ENCODE results near the gene ATN1. TPM values are rescaled to one million over a fixed set of nuclear protein-coding genes. Genes with fewer than 3 reads are reported as not detected.

The ATN1 gene
- polyA plus RNA-seq, 3 donors: 0.40 to 10.6 TPM; not detected in 1

DNA sequence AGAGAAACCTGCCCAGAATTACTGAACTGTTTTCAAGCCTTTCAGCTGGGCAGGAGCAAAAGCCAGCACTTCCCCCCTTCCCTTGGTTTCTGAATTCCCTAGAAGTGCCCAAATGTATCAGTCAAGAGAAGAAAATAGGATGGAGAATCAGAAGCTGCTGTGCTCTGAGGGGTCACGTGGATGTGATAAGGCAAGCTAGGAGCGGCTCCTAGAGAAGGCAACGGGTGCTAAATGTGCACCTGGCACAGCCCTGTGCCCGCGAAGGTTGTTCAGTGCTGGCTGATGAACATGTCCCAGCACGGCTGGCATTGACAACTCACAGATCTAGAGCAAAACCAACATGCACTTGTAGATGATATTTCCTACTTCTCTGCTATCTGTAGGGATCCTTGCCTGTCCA lies 51.3 kb downstream of the ATN1 start:
- no peak for DNase-seq
- no peaks in the 10 kb centered on the region for H3K4me1 ChIP-seq (ENCODE audit: control insufficient read depth in 1 of 2, insufficient read depth in 2 of 2, low read length in 2 of 2)
- H3K27me3 ChIP-seq (ENCODE audit: control insufficient read depth in 2 of 2, insufficient read depth in 2 of 2, low read length in 2 of 2): no peaks in the 10 kb centered on the region
- H3K4me1 Mint-ChIP-seq: peaks cover 1% of the 10 kb centered on the region
- 93% methylated on average over 6 of the region's 6 CpGs for WGBS (ENCODE audit: insufficient coverage)
- H3K4me3 ChIP-seq (replicated peaks in 1 of 3; ENCODE audit: low read depth in 2 of 3, low read length in 3 of 3): no peak overlapping the region
- no peak overlapping the region for H3K4me3 Mint-ChIP-seq
- no peak overlapping the region for H3K9ac ChIP-seq (ENCODE audit: insufficient read depth, low read length, poor library complexity, severe bottlenecking)
- H3K36me3 Mint-ChIP-seq: peaks cover 89 to 96% of the 10 kb centered on the region in 2 donors
- peaks cover 96 to 99% of the 10 kb centered on the region in 2 donors for H3K36me3 ChIP-seq (replicated peaks in 1 of 2; ENCODE audit: control insufficient read depth in 1 of 2, insufficient read depth in 2 of 2, low read length in 2 of 2)
- peaks cover 2% of the 10 kb centered on the region for H3K79me2 ChIP-seq (ENCODE audit: insufficient read depth, low read length)
- H3K9me3 ChIP-seq (replicated peaks in 1 of 2; ENCODE audit: control insufficient read depth in 1 of 2, insufficient read depth in 1 of 2, low read length in 2 of 2): no peaks in the 10 kb centered on the region
- no peaks in the 10 kb centered on the region for H3K9me3 Mint-ChIP-seq
- TF ChIP-seq, protein P1, sequence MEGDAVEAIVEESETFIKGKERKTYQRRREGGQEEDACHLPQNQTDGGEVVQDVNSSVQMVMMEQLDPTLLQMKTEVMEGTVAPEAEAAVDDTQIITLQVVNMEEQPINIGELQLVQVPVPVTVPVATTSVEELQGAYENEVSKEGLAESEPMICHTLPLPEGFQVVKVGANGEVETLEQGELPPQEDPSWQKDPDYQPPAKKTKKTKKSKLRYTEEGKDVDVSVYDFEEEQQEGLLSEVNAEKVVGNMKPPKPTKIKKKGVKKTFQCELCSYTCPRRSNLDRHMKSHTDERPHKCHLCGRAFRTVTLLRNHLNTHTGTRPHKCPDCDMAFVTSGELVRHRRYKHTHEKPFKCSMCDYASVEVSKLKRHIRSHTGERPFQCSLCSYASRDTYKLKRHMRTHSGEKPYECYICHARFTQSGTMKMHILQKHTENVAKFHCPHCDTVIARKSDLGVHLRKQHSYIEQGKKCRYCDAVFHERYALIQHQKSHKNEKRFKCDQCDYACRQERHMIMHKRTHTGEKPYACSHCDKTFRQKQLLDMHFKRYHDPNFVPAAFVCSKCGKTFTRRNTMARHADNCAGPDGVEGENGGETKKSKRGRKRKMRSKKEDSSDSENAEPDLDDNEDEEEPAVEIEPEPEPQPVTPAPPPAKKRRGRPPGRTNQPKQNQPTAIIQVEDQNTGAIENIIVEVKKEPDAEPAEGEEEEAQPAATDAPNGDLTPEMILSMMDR (IDR thresholded peaks at IDR 0.05): no peak
- peak overlapping the region in 1 of 2 donors; percentile 28 for H3K27ac ChIP-seq (ENCODE audit: low read depth in 1 of 2, low read length in 2 of 2)
- intact Hi-C loops (cut with micrococcal nuclease): no loop called here
- H3K27me3 Mint-ChIP-seq (ENCODE audit: low read depth in 3 of 3): no peaks in the 10 kb centered on the region
- no peak overlapping the region for H2AFZ ChIP-seq (ENCODE audit: insufficient read depth, low read depth, low read length, poor library complexity, severe bottlenecking)
- H3K4me2 ChIP-seq (replicated peaks; ENCODE audit: extremely low read depth, low read length, poor library complexity, severe bottlenecking): no peak overlapping the region
- peak overlapping the region in 1 of 7 donors; percentile 63 for H3K27ac Mint-ChIP-seq
- H4K20me1 ChIP-seq (ENCODE audit: insufficient read depth, low read length): no peaks in the 10 kb centered on the region

DNA sequence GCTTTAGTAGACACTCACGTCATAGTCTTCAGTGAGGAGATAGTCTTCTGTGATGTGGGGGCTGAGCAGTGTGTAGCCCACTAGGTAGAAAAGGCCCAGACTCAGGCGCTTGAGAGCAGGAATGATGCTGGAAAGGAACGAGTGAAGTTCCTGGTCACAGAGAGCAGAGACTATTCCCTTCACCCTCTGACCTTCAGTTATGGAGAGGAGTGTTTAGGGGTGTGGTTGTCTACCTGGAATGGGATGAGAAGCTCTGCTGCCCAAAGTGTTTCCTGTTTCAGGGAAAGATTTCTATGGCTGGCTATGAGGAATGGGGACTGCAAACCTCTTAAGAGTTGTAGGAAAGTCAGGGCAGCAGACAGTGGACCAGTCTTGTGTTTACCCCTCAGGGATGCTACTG lies 51.7 kb downstream of the ATN1 start:
- no peaks in the 10 kb centered on the region for H3K9me3 Mint-ChIP-seq
- no peak overlapping the region for H3K4me3 Mint-ChIP-seq
- Histone ChIP-seq H4K20me1 (ENCODE audit: insufficient read depth, low read length) (no peaks in the 10 kb centered on the region), H3K27ac (ENCODE audit: low read depth in 1 of 2, low read length in 2 of 2) (no peak overlapping the region), H3K4me3 (replicated peaks in 1 of 3; ENCODE audit: low read depth in 2 of 3, low read length in 3 of 3) (no peak overlapping the region), H3K36me3 (replicated peaks in 1 of 2; ENCODE audit: control insufficient read depth in 1 of 2, insufficient read depth in 2 of 2, low read length in 2 of 2) (peaks cover 96 to 99% of the 10 kb centered on the region in 2 donors), H3K4me2 (replicated peaks; ENCODE audit: extremely low read depth, low read length, poor library complexity, severe bottlenecking) (no peak overlapping the region), H3K9ac (ENCODE audit: insufficient read depth, low read length, poor library complexity, severe bottlenecking) (no peak overlapping the region), H2AFZ (ENCODE audit: insufficient read depth, low read depth, low read length, poor library complexity, severe bottlenecking) (no peak overlapping the region), H3K27me3 (ENCODE audit: control insufficient read depth in 2 of 2, insufficient read depth in 2 of 2, low read length in 2 of 2) (no peaks in the 10 kb centered on the region), H3K79me2 (ENCODE audit: insufficient read depth, low read length) (peaks cover 4% of the 10 kb centered on the region), H3K9me3 (replicated peaks in 1 of 2; ENCODE audit: control insufficient read depth in 1 of 2, insufficient read depth in 1 of 2, low read length in 2 of 2) (no peaks in the 10 kb centered on the region), H3K4me1 (ENCODE audit: control insufficient read depth in 1 of 2, insufficient read depth in 2 of 2, low read length in 2 of 2) (no peaks in the 10 kb centered on the region)
- no peaks in the 10 kb centered on the region for H3K27me3 Mint-ChIP-seq (ENCODE audit: low read depth in 3 of 3)
- TF ChIP-seq, protein P1 (IDR thresholded peaks at IDR 0.05): no peak
- peaks cover 1% of the 10 kb centered on the region for H3K4me1 Mint-ChIP-seq
- H3K36me3 Mint-ChIP-seq: peaks cover 86 to 94% of the 10 kb centered on the region in 2 donors
- H3K27ac Mint-ChIP-seq: peak overlapping the region in 1 of 7 donors; percentile 63
- no peak for DNase-seq
- intact Hi-C loops (cut with micrococcal nuclease): no loop called here
- WGBS (ENCODE audit: insufficient coverage): 100% methylated on average over 1 of the region's 3 CpGs
